SK-N-SH treated with all-trans-retinoic acid at 6 μM for 48 hours (cell line): ENCODE results near the gene UQCRC1.

ENCODE experiments used
- ZFP3 ChIP-seq: fragments of 250-450 bp; sonication (Bioruptor Pico); IDR thresholded peaks from 2 replicates; pipeline ENCODE4 v1.5.0; 2020; ENCODE audit warnings: mild to moderate bottlenecking, moderate library complexity
- TF ChIP-seq, protein P1 (sequence below): fragments of 250-450 bp; sonication (Bioruptor Pico); IDR thresholded peaks from 2 replicates; pipeline ENCODE4 v1.5.0; 2020; ENCODE audit warnings: mild to moderate bottlenecking, moderate library complexity

DNA sequence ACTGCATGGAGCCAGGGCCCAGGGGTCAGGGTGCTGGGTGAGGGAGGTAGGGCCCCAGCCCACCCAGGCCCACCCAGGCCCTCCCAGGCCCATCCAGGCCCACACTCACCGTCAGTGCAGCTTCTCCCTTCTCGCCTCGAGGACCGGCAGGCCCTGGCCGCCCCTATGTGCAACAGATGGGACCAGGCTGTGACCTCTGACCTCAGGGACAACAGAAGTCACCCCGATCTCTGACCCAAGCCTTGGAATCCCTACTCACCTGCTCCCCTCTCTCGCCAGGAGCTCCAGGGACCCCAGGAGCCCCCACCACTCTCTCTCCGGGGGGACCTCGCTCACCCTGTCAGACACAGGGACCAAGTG lies 43.1 kb downstream of the UQCRC1 start:
- TF ChIP-seq, protein P1, sequence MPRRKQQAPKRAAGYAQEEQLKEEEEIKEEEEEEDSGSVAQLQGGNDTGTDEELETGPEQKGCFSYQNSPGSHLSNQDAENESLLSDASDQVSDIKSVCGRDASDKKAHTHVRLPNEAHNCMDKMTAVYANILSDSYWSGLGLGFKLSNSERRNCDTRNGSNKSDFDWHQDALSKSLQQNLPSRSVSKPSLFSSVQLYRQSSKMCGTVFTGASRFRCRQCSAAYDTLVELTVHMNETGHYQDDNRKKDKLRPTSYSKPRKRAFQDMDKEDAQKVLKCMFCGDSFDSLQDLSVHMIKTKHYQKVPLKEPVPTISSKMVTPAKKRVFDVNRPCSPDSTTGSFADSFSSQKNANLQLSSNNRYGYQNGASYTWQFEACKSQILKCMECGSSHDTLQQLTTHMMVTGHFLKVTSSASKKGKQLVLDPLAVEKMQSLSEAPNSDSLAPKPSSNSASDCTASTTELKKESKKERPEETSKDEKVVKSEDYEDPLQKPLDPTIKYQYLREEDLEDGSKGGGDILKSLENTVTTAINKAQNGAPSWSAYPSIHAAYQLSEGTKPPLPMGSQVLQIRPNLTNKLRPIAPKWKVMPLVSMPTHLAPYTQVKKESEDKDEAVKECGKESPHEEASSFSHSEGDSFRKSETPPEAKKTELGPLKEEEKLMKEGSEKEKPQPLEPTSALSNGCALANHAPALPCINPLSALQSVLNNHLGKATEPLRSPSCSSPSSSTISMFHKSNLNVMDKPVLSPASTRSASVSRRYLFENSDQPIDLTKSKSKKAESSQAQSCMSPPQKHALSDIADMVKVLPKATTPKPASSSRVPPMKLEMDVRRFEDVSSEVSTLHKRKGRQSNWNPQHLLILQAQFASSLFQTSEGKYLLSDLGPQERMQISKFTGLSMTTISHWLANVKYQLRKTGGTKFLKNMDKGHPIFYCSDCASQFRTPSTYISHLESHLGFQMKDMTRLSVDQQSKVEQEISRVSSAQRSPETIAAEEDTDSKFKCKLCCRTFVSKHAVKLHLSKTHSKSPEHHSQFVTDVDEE (CRISPR knock-in tag), result no peak
- no peak for TF ChIP-seq ZFP3 (CRISPR knock-in tag)
